PC-3 (cell line): ENCODE measurements around the gene DGKI. TPM values are rescaled to one million over a fixed set of nuclear protein-coding genes. Genes with fewer than 3 reads are reported as not detected.

Experiments used
- ATAC-seq: fragments of 200-7000 bp; cut with Tn5 transposase; 2 replicates; pipeline ENCODE4 v1.9.1; 2020; ENCODE audit warnings: mild to moderate bottlenecking, moderate library complexity
- BruUV-seq: library from RNA; stranded (reverse); fragments of 400-500 nt; replicated peaks from 2 replicates; lab custom pipeline; 2021; lab: Mats Ljungman, UMichigan
- CTCF ChIA-PET: fragments of 300-600 bp; sonication (Branson Sonifier 250); formaldehyde crosslinking; loops from one replicate; lab custom pipeline; 2022; ENCODE audit warnings: antibody characterized with exemption; lab: Charles Lee
- POLR2A ChIA-PET: fragments of 300-600 bp; sonication (Branson Sonifier 250); formaldehyde crosslinking; loops from one replicate; lab custom pipeline; 2022; ENCODE audit warnings: antibody characterized with exemption; ENCODE audit not compliant: unreplicated experiment; lab: Charles Lee
- DNase-seq: peaks from one replicate; pipeline ENCODE4 v3.0.0-alpha.2; 2015
- H2AFZ ChIP-seq: fragments of 300-600 bp; sonication (generic); 2 replicates; pipeline ENCODE4 v1.6.0; 2016; ENCODE audit warnings: antibody characterized with exemption, low read length
- H3F3A ChIP-seq: fragments of 300-600 bp; sonication (generic); one replicate; pipeline ENCODE4 v1.6.0; 2017; ENCODE audit warnings: antibody characterized with exemption, low read length, control low read depth, mild to moderate bottlenecking; ENCODE audit not compliant: unreplicated experiment
- H3K27ac ChIP-seq: fragments of 300-600 bp; sonication (generic); 2 replicates; pipeline ENCODE4 v1.5.1; 2016; ENCODE audit warnings: mild to moderate bottlenecking, low read length
- H3K27me3 ChIP-seq: fragments of 300-600 bp; sonication (generic); 2 replicates; pipeline ENCODE4 v1.6.1; 2016; ENCODE audit warnings: low read length, mixed read lengths
- H3K36me3 ChIP-seq: fragments of 300-600 bp; sonication (generic); 2 replicates; pipeline ENCODE4 v1.6.1; 2016; ENCODE audit warnings: low read depth, mixed run types, low read length, mixed read lengths
- H3K4me1 ChIP-seq: fragments of 300-600 bp; sonication (generic); 2 replicates; pipeline ENCODE4 v1.5.1; 2016; ENCODE audit warnings: low read length; ENCODE audit not compliant: insufficient read depth
- H3K4me2 ChIP-seq: fragments of 300-600 bp; sonication (generic); 2 replicates; pipeline ENCODE4 v1.6.0; 2016; ENCODE audit warnings: low read length
- H3K4me3 ChIP-seq: fragments of 300-600 bp; sonication (generic); 2 replicates; pipeline ENCODE4 v1.5.1; 2016; ENCODE audit warnings: mild to moderate bottlenecking, low read length, mixed read lengths
- H3K79me2 ChIP-seq: fragments of 300-600 bp; sonication (generic); 2 replicates; pipeline ENCODE4 v1.6.1; 2017; ENCODE audit warnings: low read length, mixed read lengths
- H3K9ac ChIP-seq: fragments of 300-600 bp; sonication (generic); 2 replicates; pipeline ENCODE4 v1.6.0; 2016; ENCODE audit warnings: mild to moderate bottlenecking, low read length
- H3K9me2 ChIP-seq: fragments of 300-600 bp; sonication (generic); replicated peaks from 2 replicates; pipeline ENCODE4 v1.6.1; 2016; ENCODE audit warnings: mixed run types, low read length, mixed read lengths
- H3K9me3 ChIP-seq: fragments of 300-600 bp; sonication (generic); 2 replicates; pipeline ENCODE4 v1.6.1; 2016; ENCODE audit warnings: low read length, mixed read lengths
- H4K20me1 ChIP-seq: fragments of 300-600 bp; sonication (generic); 2 replicates; pipeline ENCODE4 v1.6.1; 2016; ENCODE audit warnings: low read length, mixed read lengths
- EZH2 ChIP-seq: fragments of 300-600 bp; sonication (generic); IDR thresholded peaks from one replicate; pipeline ENCODE4 v1.6.1; 2017; ENCODE audit warnings: antibody characterized with exemption, mild to moderate bottlenecking, low read length; ENCODE audit not compliant: unreplicated experiment
- EZH2phosphoT487 ChIP-seq: fragments of 300-600 bp; sonication (generic); IDR thresholded peaks from 2 replicates; pipeline ENCODE4 v1.6.1; 2018; ENCODE audit warnings: mild to moderate bottlenecking, antibody characterized with exemption, low read length, borderline replicate concordance
- intact Hi-C: fragments of 100-400 bp; cut with micrococcal nuclease; formaldehyde crosslinking; loops from 2 replicates; pipeline ENCODE4 v1.9.0; 2023
- total RNA-seq: library from RNA; depleted of rRNA; stranded (reverse); fragments of >200 nt; gene quantifications from 2 replicates; pipeline ENCODE4 v1.2.3, GENCODE V29; 2014
- TF ChIP-seq, protein P1 (sequence below): fragments of 300-600 bp; sonication (generic); conservative IDR thresholded peaks from 2 replicates; pipeline ENCODE4 v1.5.1; 2017; ENCODE audit warnings: antibody characterized with exemption, low read depth, mild to moderate bottlenecking, low read length

DGKI gene
- total RNA-seq, 1 experiment from 2014 or later = not detected

DNA sequence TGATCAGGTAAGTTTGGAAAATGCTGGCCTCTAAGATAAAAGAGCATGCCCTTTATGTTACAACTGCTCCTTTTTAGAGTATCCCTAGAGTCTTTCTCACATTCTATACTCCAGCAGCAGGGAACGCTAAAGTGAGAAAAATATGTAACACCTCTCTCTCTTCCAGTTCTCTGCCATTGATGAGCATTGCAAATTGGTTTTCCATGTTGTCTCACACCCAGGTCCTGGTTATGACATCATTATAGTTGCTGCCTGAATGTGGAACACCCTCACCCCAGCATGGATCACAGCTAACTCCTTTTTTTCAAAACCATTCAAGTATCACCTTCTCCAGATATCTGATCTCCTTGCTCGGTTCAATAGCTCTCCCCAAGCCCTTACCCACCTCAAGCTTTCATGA lies 84.4 kb downstream of the DGKI start:
- CTCF ChIA-PET = no interaction called here
- intact Hi-C loops = no loop called here

GRCh38 chr7:137760111-137760510 lies 86.7 kb downstream of the DGKI start:
- BruUV-seq = no TSS peak

More for the DNA sequence above, 84.4 kb downstream of the DGKI start:
- no peaks in the 10 kb centered on the region for H4K20me1 ChIP-seq
- no peaks in the 10 kb centered on the region for H3K4me1 ChIP-seq
- no peaks in the 10 kb centered on the region for H3K36me3 ChIP-seq
- no peak overlapping the region for H3K4me2 ChIP-seq
- no peaks in the 10 kb centered on the region for H3K79me2 ChIP-seq
- no TSS peak for BruUV-seq
- H3K9me3 ChIP-seq = no peaks in the 10 kb centered on the region
- TF ChIP-seq, protein P1, sequence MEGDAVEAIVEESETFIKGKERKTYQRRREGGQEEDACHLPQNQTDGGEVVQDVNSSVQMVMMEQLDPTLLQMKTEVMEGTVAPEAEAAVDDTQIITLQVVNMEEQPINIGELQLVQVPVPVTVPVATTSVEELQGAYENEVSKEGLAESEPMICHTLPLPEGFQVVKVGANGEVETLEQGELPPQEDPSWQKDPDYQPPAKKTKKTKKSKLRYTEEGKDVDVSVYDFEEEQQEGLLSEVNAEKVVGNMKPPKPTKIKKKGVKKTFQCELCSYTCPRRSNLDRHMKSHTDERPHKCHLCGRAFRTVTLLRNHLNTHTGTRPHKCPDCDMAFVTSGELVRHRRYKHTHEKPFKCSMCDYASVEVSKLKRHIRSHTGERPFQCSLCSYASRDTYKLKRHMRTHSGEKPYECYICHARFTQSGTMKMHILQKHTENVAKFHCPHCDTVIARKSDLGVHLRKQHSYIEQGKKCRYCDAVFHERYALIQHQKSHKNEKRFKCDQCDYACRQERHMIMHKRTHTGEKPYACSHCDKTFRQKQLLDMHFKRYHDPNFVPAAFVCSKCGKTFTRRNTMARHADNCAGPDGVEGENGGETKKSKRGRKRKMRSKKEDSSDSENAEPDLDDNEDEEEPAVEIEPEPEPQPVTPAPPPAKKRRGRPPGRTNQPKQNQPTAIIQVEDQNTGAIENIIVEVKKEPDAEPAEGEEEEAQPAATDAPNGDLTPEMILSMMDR = no peak
- no peak for TF ChIP-seq EZH2phosphoT487
- TF ChIP-seq EZH2 = no peak
- H3K27ac ChIP-seq = no peak overlapping the region
- peaks cover 87% of the 10 kb centered on the region for H3K27me3 ChIP-seq
- POLR2A ChIA-PET = no interaction called here
- no peak for DNase-seq
- no peaks in the 10 kb centered on the region for H3K9me2 ChIP-seq
- H3F3A ChIP-seq = no peaks in the 10 kb centered on the region
- H3K4me3 ChIP-seq = no peak overlapping the region
- H3K9ac ChIP-seq = no peak overlapping the region
- H2AFZ ChIP-seq = no peak overlapping the region
- no peak for ATAC-seq

More at GRCh38 chr7:137760111-137760510, 86.7 kb downstream of the DGKI start:
- Histone ChIP-seq H3K79me2 (no peaks in the 10 kb centered on the region), H3K27ac (no peak overlapping the region), H4K20me1 (no peaks in the 10 kb centered on the region), H3K27me3 (peaks cover 87% of the 10 kb centered on the region), H3K36me3 (no peaks in the 10 kb centered on the region), H3K4me2 (no peak overlapping the region), H3K9me3 (no peaks in the 10 kb centered on the region), H3K9ac (no peak overlapping the region), H3K9me2 (no peaks in the 10 kb centered on the region), H2AFZ (no peak overlapping the region), H3K4me1 (no peaks in the 10 kb centered on the region), H3F3A (no peaks in the 10 kb centered on the region), H3K4me3 (no peak overlapping the region)
- intact Hi-C loops = no loop called here
- DNase-seq = no peak
- ATAC-seq = no peak
- TF ChIP-seq EZH2 = no peak
- TF ChIP-seq, protein P1 = no peak
- no peak for TF ChIP-seq EZH2phosphoT487
- ChIA-PET POLR2A (no interaction called here), CTCF (no interaction called here)
